Measurements from ENCODE around the gene SP140.
"Not testable (repeated sequence)": the region's sequence is repeated elsewhere in the genome, so short reads cannot be mapped to it uniquely, and the experiment has no call there.

Gene SP140

DNA sequence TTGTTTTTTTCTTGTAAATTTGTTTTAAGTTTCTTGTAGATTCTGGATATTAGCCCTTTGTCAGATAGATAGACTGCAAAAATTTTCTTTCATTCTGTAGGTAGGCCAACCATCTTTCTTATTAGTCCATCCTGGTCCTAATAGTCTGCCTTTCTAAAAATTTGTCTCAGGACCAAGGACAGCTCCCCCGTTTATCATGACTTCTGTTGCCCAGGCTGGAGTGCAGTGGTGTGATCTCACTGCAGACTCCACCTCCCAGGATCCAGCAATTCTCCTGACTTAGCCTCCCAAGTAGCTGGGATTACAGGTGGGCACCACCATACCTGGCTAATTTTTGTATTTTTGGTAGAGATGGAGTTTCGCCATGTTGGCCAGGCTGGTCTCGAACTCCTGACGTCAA, 63.8 kb downstream of the SP140 start:
- peak; percentile 13 for DNase-seq (ENCODE audit: low spot score)

DNA sequence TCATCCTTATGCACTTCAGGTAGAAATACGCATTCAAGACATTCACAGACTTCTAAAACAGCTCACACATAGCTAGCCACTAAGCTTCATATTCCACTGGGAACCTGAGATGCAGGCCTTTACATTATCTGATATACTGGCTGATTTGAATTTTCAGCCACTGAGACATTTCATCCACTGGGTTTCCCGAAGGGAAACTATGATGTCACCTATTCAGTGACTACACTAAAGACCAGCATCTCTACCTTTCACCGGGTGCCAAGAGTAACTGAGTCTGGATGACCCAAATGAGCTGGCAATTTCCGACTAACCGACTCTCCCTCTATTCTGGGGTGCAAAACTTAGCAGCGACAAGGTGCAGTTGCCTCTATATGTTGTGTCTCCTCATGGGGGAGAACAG, 69.7 kb downstream of the SP140 start:
- DNase-seq (ENCODE audit: low spot score), result no peak

DNA sequence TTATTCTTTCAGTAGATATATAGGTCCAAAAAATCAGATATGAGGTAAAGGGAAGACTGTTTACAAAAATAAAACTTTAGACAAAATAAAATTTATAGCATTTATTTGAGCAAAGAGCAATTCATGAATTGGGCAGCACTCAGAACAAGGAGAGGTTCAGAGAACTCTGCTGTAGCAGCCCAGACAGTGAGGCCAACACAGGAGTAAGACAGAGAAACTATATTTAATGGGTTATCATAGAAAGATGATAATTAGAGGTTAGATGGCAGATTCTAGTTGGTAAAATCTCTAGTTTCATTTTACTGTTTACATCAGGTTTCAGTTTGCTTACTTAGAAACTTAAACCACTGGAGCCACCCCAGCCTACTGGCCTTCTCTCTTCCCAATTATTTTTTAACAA, 71.4 kb downstream of the SP140 start:
- no peak for DNase-seq (ENCODE audit: low spot score)

DNA sequence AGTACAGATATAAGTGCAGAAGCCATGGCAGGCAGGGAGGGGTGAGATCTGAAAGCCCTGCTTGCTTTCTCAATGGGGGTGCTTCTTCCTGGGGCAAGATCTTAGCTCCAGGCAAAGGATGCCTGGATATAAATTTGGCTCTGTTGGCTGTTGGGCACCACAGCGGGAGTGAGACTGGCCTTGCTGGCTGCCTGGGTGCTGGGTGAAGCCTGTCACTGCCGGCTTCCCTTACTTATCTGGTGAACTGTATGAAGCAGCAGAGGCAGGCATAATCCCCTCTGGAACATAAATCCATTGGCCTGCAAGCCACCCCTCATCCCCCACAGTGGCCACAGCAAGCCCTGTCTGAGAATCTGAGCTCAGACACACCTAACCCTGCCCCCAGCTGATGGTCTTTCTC, 74.1 kb downstream of the SP140 start:
- DNase-seq (ENCODE audit: low spot score), result no peak

DNA sequence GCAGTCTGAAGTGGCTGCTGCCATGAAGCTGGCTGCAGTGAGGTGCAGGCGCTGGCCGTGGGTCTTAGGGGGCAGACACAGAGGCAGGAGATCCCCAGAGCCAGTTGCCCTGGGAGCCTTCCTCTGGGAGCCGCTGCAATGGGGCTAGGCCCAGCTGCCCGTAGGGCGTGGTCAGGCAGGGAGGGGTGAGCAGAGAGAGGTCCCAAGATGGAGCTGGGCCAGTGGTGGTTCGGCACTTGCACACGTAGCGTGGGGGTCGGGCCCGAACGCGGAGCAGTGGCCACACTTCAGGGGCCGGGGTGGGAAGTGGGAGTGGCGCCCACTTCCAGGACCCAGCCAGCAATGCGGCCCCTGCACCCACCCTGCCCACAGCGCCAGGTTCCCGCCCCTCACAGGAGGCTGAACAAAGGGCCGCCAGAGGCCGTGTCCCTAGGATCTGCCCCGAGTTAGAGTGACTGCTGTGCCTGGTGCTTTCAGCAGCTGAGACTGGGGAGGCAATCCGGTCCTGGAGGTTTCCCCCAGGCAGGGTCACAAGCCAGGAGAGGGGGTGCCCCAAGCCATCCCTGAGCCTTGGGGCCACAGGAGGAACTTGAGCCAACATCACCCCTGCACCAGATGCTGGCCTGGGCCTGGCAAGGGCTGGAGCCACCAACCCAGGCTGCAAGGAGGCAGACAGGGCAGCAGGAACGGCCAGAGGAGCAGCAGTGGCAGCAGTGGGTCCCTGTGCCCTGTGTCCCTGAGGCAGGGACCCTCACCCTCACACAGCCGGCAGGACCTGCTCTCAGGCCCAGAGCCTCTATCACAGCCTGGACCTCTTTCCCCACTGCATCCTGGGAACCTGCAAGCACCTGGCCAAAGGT, 80.1 kb downstream of the SP140 start:
- DNase-seq (ENCODE audit: low spot score), result no peak

DNA sequence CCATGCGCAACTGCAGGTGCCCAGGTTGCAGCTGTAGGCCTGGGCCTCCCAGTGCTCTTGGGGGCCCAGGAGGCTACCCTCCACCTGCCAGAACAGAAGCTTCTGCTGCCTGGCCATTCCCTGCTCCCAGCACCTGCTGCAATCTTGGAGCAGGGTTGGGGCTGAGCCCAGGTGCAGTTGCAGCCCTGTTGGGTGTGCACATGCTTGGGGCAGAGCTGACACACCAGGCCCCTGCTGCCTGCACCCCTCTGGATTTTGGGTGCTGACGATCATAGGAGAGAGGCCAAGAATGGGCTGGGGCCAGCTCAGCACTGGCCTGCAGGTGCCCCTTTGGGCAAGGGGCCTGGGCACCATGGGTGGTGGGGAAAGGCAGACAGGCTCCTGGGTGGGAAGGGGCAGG, 80.9 kb downstream of the SP140 start:
- no peak for DNase-seq (ENCODE audit: low spot score)

DNA sequence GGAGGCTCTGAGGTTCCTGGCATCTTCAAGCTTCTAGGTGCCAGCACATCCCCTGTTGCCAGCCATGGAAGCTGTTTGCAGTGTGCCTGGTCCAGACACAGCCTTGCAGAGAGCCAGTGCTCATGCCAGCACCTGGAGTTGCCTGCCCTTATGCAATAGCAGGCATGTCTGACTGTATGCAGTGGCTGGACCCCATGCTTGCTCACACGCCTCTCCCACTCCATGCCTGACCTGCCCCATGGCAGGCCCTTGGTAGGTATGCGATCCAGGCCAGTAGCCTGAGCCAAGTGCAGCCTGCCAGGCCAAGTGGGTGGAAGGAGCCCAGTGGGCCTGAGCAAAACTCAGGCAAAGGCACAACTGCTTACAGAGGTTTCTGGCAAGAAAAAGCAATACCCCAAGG, 81.9 kb downstream of the SP140 start:
- DNase-seq (ENCODE audit: low spot score), result no peak

DNA sequence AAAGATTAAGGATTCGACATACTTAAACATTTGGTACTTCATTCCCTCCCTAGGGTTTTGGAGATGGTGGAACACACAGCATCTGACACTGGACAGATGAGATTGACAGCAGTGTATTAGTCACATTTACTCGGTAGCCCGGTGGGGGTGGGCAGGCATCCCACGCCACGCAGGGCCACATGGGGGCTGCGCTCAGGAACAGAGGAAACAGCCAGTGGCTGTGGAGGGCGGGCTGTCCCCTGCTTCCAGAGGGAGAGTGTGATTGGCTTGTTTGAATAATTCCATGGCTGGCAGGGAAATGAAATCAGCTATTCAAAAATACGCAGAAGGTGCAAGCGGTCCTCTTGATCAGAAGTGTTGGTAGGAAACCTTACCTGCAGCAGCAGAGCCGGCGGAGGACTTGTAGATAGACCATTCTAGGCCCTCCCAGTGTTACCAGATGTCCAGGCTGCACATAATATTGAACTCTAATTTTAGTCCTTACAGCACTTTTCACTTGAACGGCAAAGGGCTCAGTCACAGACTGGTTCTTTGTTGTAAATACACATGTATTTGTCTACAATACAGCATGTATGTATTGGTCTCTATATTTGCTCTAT, 83.0 kb downstream of the SP140 start:
- no peak for DNase-seq (ENCODE audit: low spot score)

DNA sequence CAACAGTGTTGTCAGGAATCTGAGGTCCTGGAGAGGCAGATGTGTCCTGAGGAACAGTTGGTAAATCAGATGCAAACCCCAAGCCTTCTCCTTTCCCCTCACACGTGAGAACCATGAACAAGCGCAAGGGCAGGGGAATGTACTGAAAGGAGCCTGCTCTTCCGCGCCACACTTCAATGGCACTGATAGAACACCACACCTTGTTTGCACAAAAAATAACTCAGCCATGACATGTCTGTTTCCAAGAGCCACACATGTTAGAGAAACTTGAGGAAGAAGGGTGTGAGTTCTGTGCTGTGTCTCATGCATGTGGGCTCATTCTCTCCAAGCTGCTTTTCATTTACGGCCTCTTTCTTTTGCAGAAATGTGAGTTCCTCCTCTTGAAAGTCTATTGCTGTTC, 85.3 kb downstream of the SP140 start:
- not testable (repeated sequence) for DNase-seq (ENCODE audit: low spot score)

DNA sequence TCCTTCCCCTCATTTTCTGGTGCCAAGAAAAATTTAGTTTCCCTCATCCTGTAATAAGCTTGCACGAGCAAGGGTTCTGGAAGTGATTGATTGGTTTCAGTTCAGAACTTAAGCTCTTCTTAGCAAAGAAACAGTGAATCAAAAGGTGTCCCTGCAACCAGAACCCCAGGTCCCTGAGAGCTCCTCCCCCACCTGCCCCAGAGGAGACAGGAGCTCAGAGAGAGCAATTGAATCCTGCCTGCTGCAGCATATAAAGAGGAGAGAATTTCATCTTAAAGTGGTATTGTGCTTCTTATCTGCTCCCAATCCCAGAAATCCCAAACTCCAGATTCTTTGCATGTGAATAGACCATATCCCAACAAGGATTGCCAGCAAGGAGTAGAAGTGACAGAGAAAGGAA, 86.1 kb downstream of the SP140 start:
- not testable (repeated sequence) for DNase-seq (ENCODE audit: low spot score)

DNA sequence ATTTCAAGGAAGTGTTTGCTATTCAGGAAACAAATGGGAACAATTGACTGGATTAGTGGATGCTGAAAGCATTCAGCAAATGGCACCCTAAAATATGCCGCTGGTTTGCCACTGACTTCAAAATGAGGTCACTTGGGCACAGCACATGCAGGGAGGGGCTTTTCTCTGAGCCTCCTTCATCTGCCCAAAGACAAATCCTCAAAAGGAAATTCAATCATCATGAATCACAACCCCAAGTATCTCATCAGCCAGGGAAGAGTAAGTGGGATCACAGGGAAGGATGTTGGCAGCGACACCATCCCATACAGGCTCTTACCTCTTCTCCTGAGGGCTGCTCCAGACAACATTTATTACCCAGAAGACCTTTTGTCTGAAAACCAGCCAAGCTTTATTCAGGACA, 87.1 kb downstream of the SP140 start:
- no peak for DNase-seq (ENCODE audit: low spot score)

DNA sequence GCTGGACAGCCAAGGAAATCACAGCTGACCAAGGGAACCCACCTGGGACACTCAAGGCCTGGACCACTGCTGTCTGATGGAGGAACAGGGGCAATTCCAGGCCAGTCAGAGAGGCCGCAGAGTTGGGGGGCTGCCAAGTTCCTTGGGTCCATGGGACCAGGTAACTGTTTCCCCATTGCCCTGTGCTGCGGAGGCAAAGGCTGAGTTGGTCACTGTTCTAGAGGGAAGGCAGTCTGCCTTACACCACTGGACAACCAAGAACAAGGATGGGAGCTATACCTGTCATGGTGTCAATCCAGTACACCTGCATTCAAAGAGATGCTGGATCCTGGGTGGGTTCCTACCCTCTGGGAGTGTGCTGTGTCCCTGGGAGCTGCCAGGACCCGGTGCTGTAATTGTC, 91.8 kb downstream of the SP140 start:
- DNase-seq (ENCODE audit: low spot score), result no peak

DNA sequence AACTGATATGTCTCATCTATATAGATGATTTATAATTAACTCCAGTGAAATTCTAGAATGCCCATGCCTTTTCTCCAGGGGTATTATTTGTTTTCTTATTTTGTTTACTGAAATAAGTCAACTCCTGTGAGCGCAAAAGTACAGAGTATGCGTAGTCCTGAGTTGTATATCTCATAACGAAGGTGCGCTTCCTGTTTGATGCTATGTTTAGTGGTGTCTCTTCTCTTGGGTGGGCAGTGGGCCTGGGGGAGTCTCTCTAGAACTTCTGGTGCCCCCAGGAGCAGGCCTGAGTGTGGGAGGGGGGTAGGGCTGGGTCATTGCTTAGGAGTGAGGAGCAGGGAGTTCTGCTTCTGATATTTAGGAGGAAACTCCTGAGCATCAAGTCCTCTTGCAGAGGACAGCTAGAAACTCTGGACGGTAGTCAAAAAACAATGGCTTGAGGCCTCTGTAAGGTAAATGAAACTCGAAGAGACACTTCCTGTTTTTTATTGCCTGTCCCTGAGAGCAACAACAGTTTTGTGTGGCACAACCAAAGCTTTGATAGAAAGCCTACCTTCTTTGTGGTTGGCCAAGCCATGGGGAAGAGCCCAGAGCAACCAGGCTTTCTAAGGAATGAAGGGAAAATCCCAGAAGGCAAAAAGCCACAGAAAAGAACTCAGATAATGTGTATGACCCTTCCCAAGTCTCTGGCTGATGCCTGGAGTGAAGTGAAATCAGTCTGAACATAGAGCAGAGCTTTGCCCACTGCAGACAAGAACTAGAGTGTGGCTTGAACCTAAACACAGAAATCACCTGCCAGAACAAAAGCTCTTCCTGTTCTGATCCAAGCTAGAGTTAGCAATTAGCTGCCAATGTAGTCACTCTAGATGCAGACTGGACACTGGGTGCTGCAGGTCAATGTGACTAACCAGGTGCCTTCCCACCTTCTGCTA, 92.9 kb downstream of the SP140 start:
- no peak for DNase-seq (ENCODE audit: low spot score)

DNA sequence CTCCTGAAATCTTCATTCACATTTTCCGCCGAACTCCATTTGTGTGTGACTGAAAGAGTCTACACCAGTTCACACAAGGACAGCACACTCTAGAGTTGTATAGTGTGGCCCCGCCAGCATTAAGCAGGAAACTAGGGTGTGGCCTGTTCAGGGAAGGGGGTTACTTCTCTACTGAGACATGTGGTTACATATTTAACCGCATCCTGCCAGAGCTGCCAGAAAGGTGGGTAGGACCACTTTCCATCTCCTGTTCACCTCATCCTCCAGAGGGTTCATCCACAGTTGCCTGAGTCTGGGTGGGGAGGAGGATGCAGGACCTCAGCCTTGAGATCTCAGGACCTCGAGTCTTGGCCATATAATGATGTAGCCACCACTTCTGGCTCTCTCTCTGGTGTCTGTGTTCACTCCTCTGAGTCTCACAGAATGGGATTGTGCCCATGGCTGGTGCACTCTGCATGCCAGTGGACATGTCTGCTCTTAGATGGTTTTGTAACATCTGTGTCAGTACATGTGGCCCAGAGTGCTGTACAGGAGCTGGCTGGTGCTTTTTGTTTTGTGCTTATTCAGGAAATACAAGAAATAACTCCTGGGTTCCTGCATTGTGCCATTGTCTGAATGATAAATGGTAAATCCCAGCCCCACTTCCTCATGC, 93.8 kb downstream of the SP140 start:
- DNase-seq (ENCODE audit: low spot score), result no peak

DNA sequence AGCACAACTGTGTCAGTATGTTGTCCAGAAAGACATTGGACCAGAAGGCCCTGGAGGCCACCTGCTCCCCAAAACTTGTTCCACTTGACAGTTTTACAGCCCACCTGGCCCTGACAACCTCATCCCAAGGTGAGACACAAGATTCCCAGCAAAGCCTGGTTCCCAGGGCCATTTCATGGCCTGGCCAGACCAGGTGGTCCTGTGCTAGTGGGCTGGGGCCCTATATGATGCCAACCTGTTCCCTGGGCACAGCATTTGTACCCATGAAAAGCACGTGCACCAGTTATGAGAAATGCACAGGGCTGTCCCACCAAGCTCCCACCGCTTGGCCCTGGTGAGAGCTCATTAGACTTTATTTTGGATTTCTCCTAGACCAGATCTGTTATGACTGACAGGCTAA, 95.5 kb downstream of the SP140 start:
- no peak for DNase-seq (ENCODE audit: low spot score)

DNA sequence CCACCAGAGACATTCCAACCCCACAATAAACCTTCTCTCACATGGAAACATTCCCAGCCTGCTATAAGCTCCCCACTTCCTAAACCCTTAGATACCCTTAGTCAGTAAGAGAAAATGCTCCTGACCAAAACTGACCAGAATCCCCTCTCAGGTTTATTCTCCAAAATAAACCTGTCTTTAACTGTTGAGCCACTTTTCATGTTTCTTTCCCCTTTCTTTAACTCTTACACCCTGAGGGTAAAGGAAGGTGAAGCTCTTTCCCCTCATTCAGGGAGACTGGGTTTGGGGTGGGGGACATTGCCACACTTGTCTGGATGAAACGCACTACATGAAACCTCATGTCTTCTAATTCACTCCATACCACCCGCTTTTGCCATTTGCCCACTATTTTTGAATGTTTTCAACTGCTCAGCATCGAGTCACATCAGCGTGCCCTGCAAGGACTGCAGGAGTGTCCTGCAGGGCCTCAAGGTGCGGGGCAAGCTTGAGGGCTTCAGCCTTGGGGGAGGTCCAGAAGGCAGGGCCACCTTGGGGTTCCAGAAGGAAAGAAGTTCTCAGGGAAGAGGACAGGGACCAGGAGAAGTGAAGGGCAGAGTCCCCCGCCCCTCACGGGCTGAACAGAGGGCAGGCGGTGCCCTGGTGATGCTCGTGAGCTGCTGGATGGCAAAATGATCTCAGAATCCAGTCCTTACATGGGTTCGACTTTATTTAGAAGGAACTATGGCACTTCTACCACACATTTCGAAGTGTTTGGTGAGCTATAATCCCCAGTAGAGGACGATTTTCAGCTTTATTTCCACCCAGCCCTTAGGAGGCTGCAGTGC, 97.2 kb downstream of the SP140 start:
- DNase-seq (ENCODE audit: low spot score), result no peak

DNA sequence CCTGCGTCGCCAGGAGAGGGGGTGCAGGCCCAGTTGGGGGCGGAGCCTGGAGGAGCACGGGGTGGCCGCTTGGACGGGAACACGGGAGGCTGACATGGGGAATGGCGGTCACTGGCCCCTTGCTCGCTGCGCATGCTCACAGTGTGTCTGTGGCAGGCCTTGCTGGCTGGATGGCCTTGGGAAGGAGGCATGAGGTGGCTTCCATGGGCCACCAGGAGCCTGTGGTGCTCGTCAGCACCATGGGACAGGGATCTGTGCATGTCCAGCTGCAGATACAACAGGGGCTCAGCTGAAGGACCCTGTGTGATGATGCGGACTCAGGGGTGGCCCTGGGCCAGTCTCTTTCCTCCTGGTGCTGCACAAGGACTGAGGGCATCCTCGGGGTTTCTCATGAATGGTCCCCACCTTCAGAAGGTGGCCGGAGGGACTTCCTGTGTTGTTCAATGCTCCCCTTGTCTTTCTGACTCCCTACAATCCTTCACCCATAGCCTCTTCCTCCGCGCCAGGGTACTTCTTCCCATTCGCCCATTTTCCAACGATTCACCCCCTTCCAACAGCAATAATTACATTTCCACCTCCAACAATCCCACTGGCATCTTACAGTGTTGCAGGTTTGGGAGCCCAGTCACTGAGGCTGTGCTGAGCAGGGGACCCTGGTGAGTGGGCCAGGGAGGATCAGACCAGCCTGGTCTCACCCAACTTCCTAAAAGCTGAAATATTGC, 98.0 kb downstream of the SP140 start:
- peak; percentile 42 for DNase-seq (ENCODE audit: low spot score)

DNA sequence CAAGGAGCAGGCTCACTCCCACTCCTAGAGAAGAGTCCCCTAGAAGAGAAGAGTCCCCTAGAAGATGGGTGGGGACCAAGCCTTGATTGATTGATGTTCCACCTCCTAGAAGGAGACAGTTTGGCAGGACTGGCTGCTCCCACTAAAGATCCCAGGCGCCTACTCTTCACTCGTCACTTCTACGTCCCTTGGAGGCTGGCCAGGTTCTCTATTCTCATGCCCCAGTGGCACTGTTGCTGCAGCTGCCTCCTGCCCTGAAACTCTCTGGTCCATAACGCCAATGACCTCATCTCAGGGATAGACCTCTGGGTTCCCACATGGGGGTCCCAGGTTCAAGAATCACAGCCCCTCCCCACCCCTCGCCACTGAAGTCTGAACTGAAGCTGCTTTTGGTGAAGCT, 99.0 kb downstream of the SP140 start:
- no peak for DNase-seq (ENCODE audit: low spot score)

DNA sequence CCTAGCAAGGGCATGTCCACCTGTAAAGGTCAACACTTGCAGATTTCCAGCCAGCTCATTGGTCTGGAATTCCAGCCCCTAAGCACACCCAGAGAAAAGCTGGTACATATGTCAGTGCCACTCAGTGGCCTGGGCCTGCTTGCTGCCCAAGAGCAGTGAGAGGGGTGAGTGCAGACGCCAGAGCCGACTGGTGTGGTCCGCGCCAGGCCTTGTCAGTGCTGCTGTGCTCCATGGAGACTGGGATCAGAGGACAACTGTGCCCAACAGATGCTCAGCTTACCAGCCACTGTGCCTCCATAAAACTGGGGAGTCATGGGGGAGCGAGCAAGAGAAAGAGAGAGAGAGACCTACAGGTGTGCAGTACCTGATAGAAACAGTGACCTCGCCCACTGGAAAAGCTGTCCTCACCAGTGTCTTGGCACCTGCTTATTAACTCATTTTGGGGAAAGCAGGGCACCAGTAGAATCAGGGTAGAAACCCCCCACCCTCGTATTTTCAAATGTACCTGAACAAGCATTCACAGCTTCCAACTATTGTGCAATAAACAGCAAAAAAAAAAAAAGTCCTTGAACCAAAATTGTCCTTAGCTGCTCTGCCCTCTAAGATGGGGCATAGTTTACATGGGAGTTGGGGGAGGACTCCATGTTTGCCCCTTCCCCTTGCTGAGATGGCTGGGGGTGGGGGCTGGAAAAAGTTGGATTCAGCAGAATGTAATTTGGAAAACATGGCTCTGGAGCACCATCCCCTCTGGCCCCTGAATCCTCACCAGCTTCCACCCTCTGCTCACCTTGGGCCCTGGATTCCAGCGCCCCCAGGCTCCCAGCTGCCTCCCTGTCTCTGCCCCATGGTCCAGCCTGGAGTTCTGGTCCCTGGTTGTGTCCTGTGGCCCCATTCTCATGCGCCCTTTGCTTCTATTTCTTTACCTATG, 100.0 kb downstream of the SP140 start:
- DNase-seq (ENCODE audit: low spot score), result no peak
